Measurements from ENCODE around the gene B3GNT7.
"Not testable (repeated sequence)": the region's sequence is repeated elsewhere in the genome, so short reads cannot be mapped to it uniquely, and the experiment has no call there.

B3GNT7 gene

DNA sequence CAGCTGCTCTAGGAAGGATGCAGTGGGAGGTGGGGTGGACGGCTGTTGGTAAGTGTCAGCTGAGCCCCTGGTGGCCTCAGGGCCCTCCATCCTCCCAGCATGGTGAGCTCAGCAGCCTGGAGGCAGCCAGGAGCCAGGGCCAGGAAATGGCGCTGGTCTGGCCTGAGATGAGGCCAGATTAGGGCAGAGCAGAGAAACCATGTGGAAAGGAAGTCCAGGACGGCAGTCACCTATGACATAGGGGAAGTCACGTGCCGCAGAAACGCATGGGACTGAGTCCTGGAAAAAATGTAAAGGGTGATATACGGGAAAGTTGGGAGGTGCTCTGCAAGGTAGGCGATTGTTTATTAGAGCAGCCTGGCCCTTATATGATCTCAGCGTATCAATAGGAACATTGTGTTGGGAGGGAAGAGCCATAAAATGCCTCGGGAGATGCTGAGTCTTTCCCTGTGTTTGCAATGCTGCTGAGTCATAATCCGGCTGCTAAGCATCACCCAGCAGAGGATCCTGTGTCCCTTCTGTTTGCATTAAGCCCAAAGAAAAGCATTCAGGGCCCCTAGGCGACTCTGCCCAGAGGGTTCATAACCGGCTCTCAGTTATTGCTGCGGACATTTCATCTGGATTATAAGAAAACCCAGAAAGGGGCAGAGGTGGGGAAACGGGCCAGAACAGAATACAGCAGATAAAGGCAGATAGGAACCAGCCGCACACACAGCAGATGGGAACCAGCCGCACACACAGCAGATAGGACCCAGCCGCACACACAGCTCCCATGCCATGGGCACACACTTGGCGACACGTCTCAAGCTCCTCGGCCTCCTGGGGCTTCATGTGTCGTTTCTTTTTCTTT, 30.3 kb upstream of the B3GNT7 start:
- no peak for DNase-seq (ENCODE audit: low read depth in 3 of 3)

GRCh38 chr2:231367178-231367577, 28.3 kb upstream of the B3GNT7 start:
- DNase-seq (ENCODE audit: low read depth in 3 of 3): no peak

DNA sequence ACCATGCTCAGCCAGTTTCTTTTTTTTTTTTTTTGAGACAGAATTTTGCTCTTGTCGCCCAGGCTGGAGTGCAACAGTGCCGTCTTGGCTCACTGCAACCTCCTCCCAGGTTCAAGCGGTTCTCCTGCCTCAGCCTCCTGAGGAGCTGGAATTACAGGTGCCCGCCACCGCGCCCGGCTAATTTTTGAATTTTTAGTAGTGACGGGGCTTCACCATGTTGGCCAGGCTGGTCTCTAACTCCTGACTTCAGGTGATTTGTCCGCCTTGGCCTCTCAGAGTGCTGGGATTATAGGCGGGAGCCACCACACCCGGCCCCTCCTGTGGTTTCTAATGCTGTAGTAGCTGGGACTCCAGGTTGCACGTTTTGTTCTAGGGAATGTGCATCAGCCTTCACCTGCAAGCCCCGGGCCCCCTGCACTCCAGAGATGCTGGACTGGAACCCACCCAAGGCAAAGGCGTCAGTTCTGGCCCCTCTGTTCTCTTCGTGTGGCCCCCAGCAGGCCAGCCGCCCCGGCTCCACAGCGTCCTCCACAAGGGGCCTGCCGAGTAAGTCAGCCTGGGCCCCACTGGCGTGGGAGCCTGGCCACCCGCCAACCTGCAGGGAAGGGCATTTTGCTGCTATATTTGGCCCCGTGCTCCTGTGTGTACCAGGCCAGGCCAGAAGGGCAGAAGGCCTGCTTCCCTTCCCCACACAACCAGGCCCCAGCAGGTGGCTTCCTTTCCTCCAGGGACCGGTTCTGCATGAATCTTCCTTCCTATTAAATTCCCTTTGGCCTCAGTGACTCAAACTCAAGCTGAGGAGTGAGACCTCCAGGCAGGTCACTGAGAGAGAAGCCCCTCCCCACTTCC, 25.7 kb upstream of the B3GNT7 start:
- no peak for DNase-seq (ENCODE audit: low read depth in 3 of 3)

DNA sequence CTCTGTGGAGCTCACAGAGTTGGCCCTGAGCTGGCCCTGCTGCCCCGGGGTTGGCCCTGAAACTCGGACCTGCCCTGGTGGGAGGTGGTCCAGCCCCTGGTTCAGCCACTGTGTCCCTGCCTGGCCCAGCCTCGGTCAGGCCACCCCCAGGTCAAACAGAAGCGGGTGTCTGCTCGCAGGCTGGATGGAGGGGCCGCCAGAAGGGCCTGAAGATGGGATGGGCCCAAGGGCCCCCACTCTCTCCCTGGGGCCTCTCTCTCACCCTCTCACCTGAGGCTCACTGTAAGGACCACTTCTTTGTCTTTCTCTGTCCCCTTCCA, 25.1 kb upstream of the B3GNT7 start:
- no peak for DNase-seq (ENCODE audit: low read depth in 3 of 3)

DNA sequence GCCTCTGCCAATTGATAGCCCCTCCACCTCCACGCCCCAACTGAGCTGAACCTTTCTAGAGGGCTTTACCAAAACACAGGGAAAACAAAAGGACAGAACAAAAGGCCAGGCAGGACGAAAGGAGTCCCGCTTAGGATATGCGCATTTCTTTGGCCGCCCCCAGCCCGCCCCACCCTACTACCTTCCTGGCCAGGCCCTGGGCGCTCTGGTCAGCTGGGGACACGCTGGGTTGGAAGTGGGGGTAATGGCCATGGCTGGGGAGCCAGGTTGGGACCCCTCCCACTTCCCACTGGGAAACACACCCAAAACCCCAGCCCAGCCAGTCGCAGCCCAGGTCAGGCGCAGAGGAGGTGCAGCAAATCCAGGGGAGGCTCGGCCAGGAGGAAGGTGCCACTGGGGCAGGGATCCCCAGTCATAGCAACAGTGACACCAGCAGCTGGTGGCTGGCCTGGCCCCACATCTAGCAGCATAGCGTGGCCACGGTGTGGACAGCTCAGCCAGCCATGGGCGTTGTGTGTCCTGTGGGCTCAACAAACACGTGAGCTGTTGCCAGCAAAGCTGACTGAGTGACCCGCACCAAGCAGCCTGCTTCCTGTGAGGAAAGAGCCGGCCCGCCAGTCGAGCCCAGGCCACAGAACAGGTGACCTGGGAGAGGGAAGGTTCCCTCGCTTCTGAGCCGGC, 24.6 kb upstream of the B3GNT7 start:
- no peak for DNase-seq (ENCODE audit: low read depth in 3 of 3)

DNA sequence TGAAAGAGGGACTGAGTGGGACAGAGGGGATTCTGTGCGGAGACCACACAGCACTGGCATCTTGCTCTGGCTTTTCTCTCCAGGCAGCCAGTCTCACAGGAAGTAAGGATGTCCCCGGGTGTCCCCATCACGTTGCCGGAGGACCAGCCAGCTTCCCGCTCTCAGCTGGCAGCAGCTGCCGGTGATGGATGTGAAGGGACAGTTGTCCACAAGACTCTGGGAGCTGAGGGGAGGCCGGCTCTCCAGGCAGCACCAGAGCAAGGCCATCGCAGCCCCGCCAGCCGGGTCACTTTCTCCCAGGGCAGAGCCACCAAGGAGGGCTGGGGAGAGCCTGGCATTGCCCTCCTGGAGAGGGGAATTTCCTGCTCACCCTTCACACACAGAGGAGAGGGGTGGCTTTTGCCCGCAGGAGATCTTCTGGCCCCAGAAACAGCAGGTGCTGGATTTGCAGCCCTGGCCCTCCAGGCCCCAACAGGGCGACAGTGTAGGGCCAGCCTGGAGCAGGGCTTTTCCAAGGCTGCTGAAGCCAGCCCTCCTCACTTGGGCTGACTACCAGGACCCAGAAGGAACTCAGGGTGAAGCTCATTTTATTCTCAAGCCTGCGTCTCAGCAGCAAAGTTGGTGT, 24.0 kb upstream of the B3GNT7 start:
- DNase-seq (ENCODE audit: low read depth in 3 of 3): no peak

- no peak for DNase-seq (ENCODE audit: low read depth in 3 of 3)
Measured at GRCh38 chr2:231372326-231372725, 23.2 kb upstream of the B3GNT7 start.

DNA sequence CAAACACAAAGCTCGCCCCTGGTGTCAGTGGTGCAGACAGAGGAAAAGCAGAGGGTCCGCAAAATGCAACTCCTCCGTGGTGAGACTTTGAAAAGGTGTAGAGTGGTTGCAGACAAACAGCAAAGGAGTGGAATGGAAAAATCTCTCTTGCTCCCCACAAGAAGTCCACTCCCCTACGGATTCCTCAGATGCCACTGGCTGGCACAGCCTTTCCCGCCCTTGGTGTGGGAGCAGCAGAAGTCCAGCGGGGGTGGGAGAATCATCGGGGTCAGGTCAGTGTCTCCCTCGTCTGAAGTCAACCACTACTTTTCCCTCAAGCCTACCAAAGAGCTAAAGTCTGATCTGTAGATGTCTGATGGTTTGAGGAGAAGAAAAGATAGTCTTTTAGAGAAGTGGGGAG, 22.3 kb upstream of the B3GNT7 start:
- DNase-seq (ENCODE audit: low read depth in 3 of 3): no peak

GRCh38 chr2:231373786-231374349, 21.6 kb upstream of the B3GNT7 start:
- no peak for DNase-seq (ENCODE audit: low read depth in 3 of 3)

GRCh38 chr2:231374771-231375170, 20.7 kb upstream of the B3GNT7 start:
- no peak for DNase-seq (ENCODE audit: low read depth in 3 of 3)

DNA sequence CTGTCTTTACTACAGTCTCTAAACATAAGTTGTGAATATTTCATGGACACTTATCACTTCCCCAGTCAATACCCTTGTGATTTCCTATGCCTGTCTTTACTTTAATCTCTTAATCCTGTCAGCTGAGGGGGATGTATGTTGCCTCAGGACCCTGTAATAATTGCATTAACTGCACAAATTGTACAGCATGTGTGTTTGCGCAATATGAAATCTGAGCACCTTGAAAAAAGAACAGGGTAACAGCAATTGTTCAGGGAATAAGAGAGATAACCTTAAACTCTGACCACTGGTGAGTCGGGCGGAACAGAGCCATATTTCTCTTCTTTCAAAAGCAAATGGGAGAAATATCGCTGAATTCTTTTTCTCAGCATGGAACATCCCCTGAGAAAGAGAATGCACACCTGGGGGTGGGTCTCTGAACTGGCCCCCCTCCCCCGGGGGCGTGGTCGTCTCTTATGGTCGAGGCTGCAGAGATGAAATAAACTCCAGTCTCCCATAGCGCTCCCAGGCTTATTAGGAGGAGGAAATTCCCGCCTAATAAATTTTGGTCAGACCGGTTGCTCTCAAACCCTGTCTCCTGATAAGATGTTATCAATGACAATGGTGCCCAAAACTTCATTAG, 19.4 kb upstream of the B3GNT7 start:
- not testable (repeated sequence) for DNase-seq (ENCODE audit: low read depth in 3 of 3)

DNA sequence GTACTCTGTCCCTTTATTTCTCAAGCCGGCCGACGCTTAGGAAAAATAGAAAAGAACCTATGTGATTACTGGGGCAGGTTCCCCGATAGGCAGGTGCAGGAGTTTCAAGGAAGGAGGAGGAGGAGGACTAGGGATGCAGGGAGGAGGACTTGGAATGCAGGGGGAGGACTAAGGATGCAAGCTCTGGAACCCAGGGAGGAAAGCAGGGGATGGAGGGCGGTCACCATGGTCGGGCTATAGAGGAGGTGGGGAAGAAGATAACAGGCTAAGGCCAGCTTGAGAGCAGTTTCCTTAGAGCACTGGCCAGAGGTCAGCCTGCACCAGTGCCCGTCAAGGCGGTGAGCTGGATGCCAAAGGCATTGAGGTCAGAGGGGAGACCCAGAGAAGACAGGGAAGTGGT, 18.7 kb upstream of the B3GNT7 start:
- DNase-seq (ENCODE audit: low read depth in 3 of 3): no peak

- no peak for DNase-seq (ENCODE audit: low read depth in 3 of 3)
Measured at GRCh38 chr2:231378026-231378722, 17.3 kb upstream of the B3GNT7 start.

DNA sequence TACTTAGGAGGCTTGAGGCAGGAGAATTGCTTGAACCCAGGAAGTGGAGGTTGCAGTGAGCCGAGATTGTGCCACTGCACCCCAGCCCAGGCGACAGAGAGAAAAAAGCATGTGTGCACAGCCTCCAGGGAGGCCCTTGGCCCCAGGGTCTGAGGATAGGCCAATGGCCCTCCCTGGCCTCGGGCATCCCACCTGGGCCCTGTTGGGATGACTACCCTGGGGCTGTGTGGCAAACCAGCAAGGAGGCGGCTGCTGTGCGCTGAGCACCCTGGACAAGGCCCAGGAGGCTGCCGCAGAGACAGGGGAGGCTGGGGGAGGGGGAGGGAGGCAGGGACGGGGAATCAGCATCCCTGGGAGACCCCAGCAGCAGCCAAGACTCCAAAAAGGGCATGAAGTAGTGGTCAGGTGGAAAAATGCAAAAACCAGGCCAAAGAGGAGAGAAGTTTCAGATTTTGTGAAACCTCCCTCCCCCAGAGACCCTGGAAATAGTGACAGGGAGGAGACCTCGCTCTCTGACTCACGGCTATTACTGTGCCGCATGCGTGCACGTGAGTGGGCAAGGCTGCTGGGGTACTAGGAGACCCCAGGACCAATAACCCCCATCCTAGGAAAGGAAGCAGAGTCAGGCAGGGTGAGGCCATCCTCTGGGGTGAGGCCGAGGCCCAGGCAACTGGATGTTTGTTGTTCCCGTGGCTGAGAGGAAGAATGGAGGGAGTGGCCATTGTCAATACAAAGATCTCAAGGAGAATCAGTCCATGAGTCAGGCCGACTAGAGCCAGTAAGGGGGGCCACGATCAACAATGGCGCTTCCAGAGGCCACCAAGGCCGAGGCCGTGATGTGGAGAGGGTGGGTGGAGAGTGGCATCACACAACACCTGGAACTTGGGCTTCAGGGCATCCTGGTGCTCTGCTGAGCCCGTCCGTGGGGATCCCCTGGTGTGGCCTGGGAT, 16.0 kb upstream of the B3GNT7 start:
- DNase-seq (ENCODE audit: low read depth in 3 of 3): no peak

DNA sequence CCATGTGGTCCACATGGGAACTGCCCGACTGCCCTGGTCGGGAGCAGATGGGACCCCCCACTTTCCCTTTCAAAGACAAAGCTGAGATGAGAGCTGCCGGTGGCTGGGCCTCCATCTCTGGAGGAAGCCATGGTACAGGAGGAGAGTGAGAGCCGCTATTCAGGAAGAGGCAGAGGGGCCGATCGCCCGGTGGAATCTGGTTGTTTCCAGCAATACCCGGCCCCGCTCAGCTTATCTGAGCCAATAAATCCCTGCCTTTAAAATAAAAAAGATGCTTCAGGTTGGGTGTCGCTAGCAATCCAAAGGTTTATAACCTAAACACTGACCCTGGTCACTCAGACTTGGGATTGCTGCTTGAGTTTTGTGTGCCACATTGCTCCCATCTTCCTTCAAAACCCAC, 15.2 kb upstream of the B3GNT7 start:
- no peak for DNase-seq (ENCODE audit: low read depth in 3 of 3)

GRCh38 chr2:231380991-231381847, 14.3 kb upstream of the B3GNT7 start:
- DNase-seq (ENCODE audit: low read depth in 3 of 3): no peak

- no peak for DNase-seq (ENCODE audit: low read depth in 3 of 3)
Measured at GRCh38 chr2:231382116-231382515, 13.4 kb upstream of the B3GNT7 start.

- no peak for DNase-seq (ENCODE audit: low read depth in 3 of 3)
Measured at GRCh38 chr2:231383416-231384108, 11.9 kb upstream of the B3GNT7 start.
